ENCODE results near the gene TMEM87B.
"Not testable (repeated sequence)": the region's sequence is repeated elsewhere in the genome, so short reads cannot be mapped to it uniquely, and the experiment has no call there.

Gene TMEM87B

DNA sequence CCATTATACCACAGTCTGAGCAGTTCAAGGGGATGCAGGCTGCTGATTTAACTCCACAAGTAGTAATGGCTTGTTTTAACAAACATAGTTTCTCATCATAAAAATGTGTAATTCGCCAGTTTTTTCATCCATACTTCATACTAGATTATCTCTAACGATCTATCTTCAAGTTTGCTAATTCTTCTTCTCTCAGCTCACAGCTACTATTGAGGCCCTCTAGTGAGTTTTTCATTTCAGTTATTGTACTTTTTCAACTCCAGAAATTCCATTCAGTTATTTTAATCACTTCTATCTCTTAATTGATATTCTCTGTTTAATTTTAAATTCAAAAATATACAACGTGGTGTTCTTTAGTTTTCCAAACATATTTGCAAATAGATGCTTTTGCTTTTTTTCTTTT lies 20.1 kb upstream of the TMEM87B start:
- no peak for DNase-seq

- DNase-seq: no peak
Observed at GRCh38 chr2:112035786-112036185, 19.3 kb upstream of the TMEM87B start.

GRCh38 chr2:112039556-112039955 lies 15.5 kb upstream of the TMEM87B start:
- DNase-seq: not testable (repeated sequence)

DNA sequence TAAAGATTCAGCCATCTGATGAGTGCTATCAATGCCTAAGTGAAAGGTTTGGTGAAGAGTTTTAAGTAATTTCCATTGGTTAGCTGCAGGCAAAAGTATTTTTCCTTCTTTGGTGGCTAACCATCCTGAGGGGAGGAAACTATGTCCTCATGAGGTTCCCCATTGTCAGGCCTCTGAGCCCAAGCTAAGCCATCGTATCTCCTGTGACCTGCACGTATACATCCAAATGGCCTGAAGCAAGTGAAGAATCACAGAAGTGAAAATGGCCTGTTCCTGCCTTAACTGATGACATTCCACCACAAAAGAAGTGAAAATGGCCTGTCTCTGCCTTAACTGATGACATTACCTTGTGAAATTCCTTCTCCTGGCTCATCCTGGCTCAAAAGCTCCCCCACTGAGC lies 15.0 kb upstream of the TMEM87B start:
- DNase-seq: not testable (repeated sequence)

DNA sequence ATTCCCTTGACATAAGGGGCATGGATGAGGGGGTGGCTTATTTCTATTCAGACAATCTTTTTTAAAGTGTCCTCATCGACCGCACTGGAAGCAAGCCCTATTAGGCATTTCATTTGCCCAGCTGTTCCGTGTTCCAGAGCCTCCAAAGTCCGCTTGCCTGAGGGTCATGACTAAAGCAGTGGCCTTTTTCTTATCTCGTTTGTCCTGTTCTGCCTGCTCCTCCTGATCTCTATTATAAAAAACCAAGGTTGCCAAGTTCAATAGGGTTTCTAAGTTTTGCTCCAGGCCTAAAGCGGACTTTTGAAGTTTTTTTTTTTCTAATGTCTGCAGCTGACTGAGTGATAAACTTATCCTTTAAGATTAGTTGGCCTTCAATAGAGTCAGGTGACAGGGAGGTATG lies 13.6 kb upstream of the TMEM87B start:
- DNase-seq: not testable (repeated sequence)

DNA sequence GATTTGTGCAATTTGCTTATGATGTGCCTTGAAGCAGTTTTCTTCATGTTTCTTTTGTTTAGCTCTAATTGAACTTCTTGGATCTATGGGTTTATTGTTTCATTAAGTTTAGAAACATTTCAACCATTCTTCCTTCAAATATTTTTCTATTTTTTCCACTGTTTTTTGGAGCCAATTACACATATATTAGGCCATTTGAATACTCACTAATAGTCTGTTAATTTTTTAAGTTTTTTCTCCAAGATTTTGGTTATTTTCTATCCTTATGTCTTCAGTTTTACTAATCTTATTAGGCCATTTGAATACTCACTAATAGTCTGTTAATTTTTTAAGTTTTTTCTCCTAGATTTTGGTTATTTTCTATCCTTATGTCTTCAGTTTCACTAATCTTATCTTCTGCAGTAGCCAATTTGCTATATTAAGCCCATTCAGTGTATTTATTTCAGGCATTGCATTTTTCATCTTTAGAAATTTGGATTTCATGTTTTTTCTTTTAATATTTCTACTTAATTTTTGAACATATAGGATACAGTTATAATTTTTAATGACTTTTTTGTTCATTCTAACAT lies 9.5 kb upstream of the TMEM87B start:
- DNase-seq: no peak

DNA sequence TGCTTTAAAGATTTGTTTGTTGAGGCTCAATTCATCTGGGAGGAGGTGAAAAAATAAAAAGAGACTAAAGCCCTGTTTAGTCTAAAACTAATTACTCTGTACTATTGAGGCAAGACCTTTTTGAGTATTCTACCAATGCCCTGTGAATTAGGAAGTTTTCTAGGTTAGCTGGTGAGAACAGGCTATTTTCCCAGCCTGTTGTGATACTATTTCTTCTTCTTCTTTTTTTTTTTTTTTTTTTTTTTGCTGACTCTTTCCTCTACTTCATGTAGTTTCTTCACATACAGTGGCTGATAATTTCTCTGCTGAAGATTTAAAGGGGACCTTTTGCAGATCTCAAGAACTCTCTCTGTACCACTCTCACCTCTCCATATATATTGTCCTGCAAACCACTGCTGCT lies 8.8 kb upstream of the TMEM87B start:
- DNase-seq: no peak

DNA sequence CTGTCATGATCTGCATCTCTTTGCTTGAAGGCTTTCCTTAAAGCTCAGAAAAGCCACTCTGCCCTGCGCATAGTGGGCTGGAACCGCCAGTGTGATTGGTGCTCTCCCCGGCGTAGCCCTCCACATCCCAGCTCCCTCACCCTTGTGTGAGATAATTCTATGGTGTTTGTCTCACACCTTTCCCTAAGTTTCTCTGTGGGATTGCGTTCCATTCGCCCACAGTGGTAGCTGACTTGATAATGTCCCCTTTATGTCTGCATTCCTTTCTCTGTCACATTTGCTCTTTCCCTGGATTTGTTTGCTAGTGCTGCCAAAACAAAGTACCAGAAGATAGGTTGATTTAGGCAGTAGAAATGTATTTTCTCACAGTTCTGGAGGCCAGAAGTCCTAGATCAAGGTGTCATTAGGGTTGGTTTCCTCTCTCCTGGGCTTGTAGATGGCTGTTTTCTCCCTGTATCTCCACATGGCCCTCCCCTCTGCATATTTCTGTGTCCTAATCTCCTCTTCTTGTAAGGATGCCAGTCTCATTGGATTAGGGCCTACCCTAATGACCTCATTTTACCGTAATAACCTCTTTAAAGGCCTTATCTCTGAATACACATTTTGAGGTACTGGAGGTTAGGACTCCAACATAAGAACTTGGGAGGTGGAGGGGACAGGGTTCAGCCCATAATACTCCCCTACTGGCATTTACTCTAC lies 7.4 kb upstream of the TMEM87B start:
- DNase-seq: no peak

DNA sequence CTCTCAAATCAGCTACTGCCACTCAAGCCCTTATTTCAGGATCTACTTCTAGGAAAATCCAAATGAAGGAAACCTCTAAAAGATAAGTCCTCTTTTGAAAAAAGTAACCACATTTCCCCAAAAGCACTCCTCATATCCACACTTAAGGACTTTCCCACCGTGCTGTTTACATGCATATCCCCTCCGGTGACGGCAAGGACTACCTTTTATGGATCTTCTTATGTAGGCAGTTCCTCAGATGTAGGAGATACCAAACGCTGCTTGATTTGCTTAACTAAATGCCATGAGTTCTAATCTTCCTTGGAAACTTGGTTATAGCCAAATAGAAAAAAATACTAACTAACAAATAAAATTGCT lies 6.9 kb upstream of the TMEM87B start:
- DNase-seq: no peak

- peak; percentile 15 for DNase-seq
Observed at GRCh38 chr2:112048887-112049286, 6.2 kb upstream of the TMEM87B start.

DNA sequence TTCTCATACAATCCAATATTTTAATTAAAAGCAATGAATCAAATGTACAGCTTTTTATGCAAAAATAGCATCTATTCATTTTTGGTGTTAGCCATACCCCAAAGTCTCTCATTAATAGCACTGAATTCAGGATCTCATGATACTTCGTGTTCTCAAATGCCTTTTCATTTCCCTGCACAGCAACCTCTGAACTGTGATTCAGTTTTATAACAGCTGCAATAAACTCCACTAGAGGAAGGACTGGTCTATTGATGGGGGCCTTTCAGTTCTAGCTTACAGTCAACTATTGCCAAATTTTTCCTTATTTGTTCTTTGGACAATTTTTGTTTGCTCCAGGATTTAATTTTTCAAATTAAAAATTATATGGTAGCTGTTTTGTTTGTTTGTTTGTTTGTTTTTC lies 4.8 kb upstream of the TMEM87B start:
- no peak for DNase-seq

DNA sequence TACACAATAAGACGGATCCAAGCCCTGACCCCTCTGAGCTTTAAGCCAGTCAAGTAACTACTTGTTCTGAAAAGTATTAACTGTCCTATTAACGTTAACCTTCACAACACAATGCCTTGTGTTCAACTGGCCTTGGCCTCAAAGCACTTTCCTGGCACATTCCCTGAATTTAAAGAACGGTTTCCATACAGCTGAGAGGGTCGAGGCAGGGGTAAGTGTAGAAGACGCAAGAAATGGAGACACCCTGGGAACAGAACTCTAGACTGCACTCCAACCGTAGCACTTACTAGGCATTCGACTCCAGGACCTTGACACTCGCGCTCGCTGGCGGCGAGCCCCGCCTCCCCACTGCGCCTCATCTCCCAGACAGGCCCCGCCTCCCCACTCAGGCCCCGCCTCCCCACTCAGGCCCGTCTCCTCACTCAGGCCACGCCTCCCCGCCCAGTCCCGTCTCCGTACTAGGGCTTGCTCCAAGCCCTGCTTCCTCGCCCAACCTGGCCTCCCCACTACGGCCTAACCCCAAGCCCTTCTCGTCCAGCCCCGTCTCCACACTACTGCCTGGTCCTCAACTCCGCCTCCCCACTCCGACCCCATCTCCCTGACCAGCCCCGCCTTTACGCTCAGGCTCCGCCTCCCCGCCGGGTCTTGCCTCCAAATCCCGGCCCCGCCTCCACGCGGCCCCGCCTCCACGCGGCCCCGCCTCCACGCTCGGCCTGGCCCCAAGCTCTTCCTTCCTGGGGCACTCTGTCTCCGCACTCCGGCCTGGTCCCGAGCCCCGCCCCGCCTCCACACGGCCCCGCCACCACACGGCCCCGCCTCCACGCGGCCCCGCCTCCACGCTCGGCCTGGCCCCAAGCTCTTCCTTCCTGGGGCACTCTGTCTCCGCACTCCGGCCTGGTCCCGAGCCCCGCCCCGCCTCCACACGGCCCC lies 887 bp upstream of the TMEM87B start:
- DNase-seq: peak; percentile 95

GRCh38 chr2:112055730-112056625 lies 909 bp downstream of the TMEM87B start:
- no peak for DNase-seq

- no peak for DNase-seq
Observed at GRCh38 chr2:112056626-112056987, 1.5 kb downstream of the TMEM87B start.

- DNase-seq: no peak
Observed at GRCh38 chr2:112059671-112060070, 4.6 kb downstream of the TMEM87B start.

GRCh38 chr2:112061299-112061698 lies 6.2 kb downstream of the TMEM87B start:
- no peak for DNase-seq

DNA sequence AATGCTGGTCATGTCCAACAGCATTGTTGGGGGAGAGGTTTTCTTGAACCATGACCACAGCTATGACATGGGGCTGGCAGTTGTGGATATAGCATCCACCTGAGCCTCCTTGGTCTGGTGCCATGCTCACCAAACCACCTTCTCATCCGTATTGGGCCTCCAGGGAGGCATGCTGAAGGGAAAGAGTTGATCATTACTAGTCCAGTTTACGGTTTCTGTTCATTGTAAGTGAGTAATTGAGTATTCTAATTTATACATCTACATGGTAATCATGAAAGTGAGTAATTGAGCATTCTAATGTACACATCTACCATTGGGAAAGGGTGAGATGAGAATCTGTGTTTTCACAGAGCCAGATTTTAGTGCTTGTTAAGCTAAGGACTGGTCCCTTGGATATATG lies 6.8 kb downstream of the TMEM87B start:
- DNase-seq: no peak

- DNase-seq: no peak
Observed at GRCh38 chr2:112062894-112063293, 7.8 kb downstream of the TMEM87B start.

- no peak for DNase-seq
Observed at GRCh38 chr2:112065486-112065885, 10.4 kb downstream of the TMEM87B start.

GRCh38 chr2:112065966-112066365 lies 10.9 kb downstream of the TMEM87B start:
- no peak for DNase-seq

GRCh38 chr2:112069794-112070193 lies 14.7 kb downstream of the TMEM87B start:
- not testable (repeated sequence) for DNase-seq

DNA sequence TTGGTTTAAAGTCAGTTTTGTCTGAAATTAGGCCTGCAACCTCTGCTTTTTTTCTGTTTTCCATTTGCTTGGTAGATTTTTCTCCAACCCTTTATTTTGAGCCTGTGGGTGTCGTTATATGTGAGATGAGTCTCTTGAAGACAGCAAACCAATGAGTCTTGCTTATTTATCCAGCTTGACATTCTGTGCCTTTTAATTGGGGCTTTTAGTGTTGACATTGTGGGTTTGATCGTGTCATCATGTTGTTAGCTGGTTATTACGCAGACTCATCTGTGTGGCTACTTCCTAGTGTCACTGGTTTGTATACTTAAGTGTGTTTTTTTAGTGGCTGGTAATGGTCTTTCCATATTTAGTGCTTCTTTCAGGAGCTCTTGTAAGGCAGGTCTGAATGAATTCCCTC lies 18.8 kb downstream of the TMEM87B start:
- no peak for DNase-seq

DNA sequence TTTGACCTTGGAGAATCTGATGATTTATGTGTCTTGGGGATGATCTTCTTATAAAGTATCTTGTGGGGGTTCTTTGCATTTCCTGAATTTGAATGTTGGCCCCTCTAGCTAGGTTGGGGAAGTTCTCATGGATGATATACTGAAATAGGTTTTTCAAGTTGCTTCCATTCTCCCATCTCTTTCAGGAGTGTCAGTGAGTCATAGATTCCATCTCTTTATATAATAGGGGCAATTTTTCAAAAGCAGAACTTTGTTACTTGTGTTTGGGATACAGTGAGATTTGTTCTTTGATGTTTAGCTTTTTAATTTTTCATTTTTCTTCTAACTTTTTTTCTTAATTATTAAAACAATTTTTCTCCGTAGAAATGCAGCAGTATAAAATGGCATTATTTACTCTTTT lies 19.4 kb downstream of the TMEM87B start:
- no peak for DNase-seq

Data from retina (tissue), 1 donor.